IPS-18a (cell line): ENCODE measurements around the gene SLC7A8.

ENCODE experiments used
- H3K27ac ChIP-seq: one replicate; pipeline ENCODE4 v1.5.1; 2013; ENCODE audit warnings: low read length
- H3K27me3 ChIP-seq: one replicate; pipeline ENCODE4 v1.6.1; 2013; ENCODE audit warnings: mild to moderate bottlenecking, low read length; ENCODE audit not compliant: control insufficient read depth, insufficient read depth
- H3K36me3 ChIP-seq: one replicate; pipeline ENCODE4 v1.6.1; 2013; ENCODE audit warnings: low read depth, low read length; ENCODE audit not compliant: control insufficient read depth
- H3K4me1 ChIP-seq: one replicate; pipeline ENCODE4 v1.6.1; 2013; ENCODE audit warnings: low read depth, low read length; ENCODE audit not compliant: control insufficient read depth
- H3K4me3 ChIP-seq: one replicate; pipeline ENCODE4 v1.5.1; 2013; ENCODE audit warnings: low read length
- H3K9ac ChIP-seq: one replicate; pipeline ENCODE4 v1.6.1; 2013; ENCODE audit warnings: mild to moderate bottlenecking, low read length, moderate library complexity
- H3K9me3 ChIP-seq: one replicate; pipeline ENCODE4 v1.6.1; 2013; ENCODE audit warnings: low read depth, low read length; ENCODE audit not compliant: control insufficient read depth

The SLC7A8 gene

DNA sequence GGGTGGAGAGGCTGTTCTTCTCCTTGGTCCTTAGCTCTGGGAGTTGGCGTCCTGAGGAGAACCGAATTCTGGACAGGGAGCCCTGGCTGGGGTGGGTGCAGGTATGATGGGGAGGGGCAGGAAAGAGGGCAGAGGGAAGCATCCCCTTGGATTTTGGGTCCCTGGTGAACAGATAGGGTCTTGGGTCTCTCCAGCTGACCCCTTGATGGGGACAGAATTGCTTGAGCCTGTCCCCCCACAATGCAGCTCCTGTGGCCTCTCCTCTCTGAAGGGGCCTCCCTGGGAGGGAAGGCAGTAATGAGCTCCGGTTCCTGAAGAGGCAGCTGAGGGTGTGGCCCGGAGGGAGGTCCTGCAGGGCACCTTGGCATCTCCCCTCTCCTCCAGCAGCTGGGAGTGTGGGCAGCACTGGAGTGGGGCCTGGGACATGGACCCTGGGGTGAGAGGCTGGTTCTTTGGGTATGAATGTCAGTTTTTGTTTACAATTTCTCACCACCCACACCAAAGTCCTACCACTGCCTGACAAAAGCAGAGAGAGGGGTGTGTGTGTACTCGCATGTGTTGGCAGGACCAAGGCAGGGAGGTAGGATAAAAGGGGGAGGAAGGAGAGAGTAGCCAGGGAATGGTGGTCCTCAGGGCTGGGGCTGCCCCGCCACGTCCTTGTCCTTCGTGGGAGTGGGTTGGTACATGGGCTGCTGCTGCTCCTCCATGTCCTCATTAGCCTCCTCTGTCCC, 56.7 kb downstream of the SLC7A8 start:
- H3K27ac ChIP-seq: no peak overlapping the region
- H3K4me3 ChIP-seq: no peak overlapping the region
- no peak overlapping the region for H3K9ac ChIP-seq
- H3K36me3 ChIP-seq: peaks cover 44% of the 10 kb centered on the region
- H3K4me1 ChIP-seq: peaks cover 7% of the 10 kb centered on the region
- no peaks in the 10 kb centered on the region for H3K27me3 ChIP-seq
- H3K9me3 ChIP-seq: no peaks in the 10 kb centered on the region

DNA sequence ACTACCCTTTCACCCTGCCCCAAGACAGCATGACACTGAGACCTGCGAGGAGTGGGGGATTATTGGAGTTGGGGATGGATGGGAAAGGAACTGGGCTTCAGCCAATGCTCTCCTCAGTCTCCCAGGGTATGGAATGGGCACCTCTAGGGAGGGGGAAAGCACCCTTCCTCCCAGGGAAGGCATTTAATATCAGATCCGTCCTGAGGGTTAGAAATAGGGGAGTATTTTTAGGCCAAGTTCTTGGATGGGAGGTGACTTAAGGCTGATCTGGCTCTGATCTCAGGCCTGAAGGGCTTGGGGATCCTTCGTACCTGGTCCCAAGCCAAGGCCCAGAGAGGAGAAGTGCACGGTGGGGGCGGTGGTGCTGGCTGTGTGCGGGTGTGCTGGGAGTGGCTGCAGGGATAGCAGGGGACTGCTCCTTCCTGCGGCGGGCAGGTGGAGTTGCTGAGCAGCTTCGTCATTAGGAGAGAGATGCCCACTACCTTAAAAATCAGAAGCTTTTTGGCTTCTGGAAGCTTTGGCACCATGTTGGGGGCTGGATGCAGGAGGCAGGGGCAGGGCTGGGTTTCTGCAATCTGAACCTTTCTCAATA, 57.4 kb downstream of the SLC7A8 start:
- Histone ChIP-seq H3K27ac (no peak overlapping the region), H3K4me3 (no peak overlapping the region), H3K36me3 (peaks cover 37% of the 10 kb centered on the region), H3K9ac (no peak overlapping the region), H3K4me1 (peaks cover 11% of the 10 kb centered on the region), H3K27me3 (no peaks in the 10 kb centered on the region), H3K9me3 (no peaks in the 10 kb centered on the region)

- Histone ChIP-seq H3K36me3 (peaks cover 27% of the 10 kb centered on the region), H3K27me3 (no peaks in the 10 kb centered on the region), H3K4me1 (peaks cover 14% of the 10 kb centered on the region), H3K27ac (no peak overlapping the region), H3K4me3 (no peak overlapping the region), H3K9me3 (no peaks in the 10 kb centered on the region), H3K9ac (no peak overlapping the region)
These were observed 58.4 kb downstream of the SLC7A8 start for GRCh38 chr14:23125011-23125410.

GRCh38 chr14:23124337-23124954, 59.0 kb downstream of the SLC7A8 start:
- H3K9me3 ChIP-seq: no peaks in the 10 kb centered on the region
- no peaks in the 10 kb centered on the region for H3K27me3 ChIP-seq
- peaks cover 21% of the 10 kb centered on the region for H3K36me3 ChIP-seq
- H3K4me1 ChIP-seq: peaks cover 14% of the 10 kb centered on the region
- no peak overlapping the region for H3K9ac ChIP-seq
- no peak overlapping the region for H3K27ac ChIP-seq
- H3K4me3 ChIP-seq: no peak overlapping the region

- H3K4me3 ChIP-seq: no peak overlapping the region
- no peak overlapping the region for H3K27ac ChIP-seq
- peaks cover 12% of the 10 kb centered on the region for H3K36me3 ChIP-seq
- no peak overlapping the region for H3K9ac ChIP-seq
- no peaks in the 10 kb centered on the region for H3K27me3 ChIP-seq
- no peaks in the 10 kb centered on the region for H3K9me3 ChIP-seq
- H3K4me1 ChIP-seq: peaks cover 18% of the 10 kb centered on the region
These were observed 60.0 kb downstream of the SLC7A8 start for GRCh38 chr14:23123419-23123818.

- H3K9me3 ChIP-seq: no peaks in the 10 kb centered on the region
- H3K4me3 ChIP-seq: no peak overlapping the region
- no peak overlapping the region for H3K9ac ChIP-seq
- peaks cover 18% of the 10 kb centered on the region for H3K4me1 ChIP-seq
- H3K27me3 ChIP-seq: no peaks in the 10 kb centered on the region
- H3K36me3 ChIP-seq: peaks cover 4% of the 10 kb centered on the region
- no peak overlapping the region for H3K27ac ChIP-seq
These were observed 61.4 kb downstream of the SLC7A8 start for GRCh38 chr14:23122086-23122485.

DNA sequence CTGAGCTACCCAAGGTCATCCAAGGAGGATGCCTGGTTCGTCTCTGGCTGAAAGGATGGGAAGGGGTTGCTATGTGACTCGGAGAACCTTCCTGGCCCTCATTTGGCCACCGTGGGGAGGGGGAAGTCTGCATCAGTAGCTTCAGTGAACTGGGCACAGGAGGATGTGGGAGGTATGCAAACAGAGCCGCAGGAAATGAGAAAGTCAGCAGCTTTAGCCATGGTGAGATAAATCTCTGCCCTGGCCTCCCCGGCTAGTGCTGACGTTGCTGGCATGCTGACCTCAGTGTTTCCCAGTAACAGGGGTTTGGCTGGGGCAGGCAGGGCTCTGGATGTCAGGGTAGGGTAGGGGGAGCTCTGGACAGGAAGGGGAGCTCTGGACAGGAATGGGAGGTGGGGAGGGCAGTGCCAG, 62.1 kb downstream of the SLC7A8 start:
- Histone ChIP-seq H3K27me3 (no peaks in the 10 kb centered on the region), H3K4me1 (peaks cover 18% of the 10 kb centered on the region), H3K27ac (no peak overlapping the region), H3K9ac (no peak overlapping the region), H3K9me3 (no peaks in the 10 kb centered on the region), H3K36me3 (no peaks in the 10 kb centered on the region), H3K4me3 (no peak overlapping the region)

DNA sequence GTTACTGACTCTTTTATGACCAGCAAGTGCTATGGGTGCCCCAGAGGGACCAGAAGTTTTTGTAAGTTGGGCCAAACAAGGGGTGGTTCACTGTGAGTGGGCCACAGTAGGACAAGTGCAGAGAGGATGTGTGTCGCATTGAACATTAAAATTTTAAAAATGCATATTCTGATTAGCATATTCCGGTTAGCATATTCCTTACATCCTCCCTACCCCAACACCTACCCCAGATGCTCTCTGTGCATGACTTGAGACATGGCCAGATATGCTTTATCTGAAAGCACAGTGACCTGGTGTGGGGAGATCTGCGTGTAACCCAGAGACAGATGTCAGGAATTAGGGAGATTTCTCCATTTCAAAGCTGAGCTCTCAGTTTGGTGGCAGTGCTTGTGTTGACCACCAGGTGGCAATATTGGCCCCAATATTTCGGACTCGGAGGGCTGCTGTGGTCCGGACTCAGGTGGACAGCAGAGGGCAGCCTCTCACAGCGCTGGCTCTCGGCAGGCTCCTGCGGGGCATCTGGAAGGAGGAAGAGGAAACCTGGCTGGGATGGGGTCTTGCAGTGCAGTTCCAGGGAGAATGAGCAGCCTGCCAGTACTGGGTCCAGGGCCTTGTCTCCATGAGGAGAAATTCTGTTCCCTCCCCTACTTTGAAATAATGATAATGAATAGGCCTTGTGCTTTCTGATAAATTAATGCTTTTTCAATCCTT, 62.8 kb downstream of the SLC7A8 start:
- no peaks in the 10 kb centered on the region for H3K9me3 ChIP-seq
- no peaks in the 10 kb centered on the region for H3K27me3 ChIP-seq
- peaks cover 14% of the 10 kb centered on the region for H3K4me1 ChIP-seq
- no peaks in the 10 kb centered on the region for H3K36me3 ChIP-seq
- H3K4me3 ChIP-seq: no peak overlapping the region
- H3K27ac ChIP-seq: no peak overlapping the region
- no peak overlapping the region for H3K9ac ChIP-seq

- H3K27ac ChIP-seq: no peak overlapping the region
- no peak overlapping the region for H3K9ac ChIP-seq
These were observed 63.8 kb downstream of the SLC7A8 start for GRCh38 chr14:23119363-23120327.

GRCh38 chr14:23118506-23119362, 64.7 kb downstream of the SLC7A8 start, which contains the start of gene CEBPE:
Gene CEBPE, minus strand, starts transcription at chr14:23119255. Its CDS starts 164 bp downstream, at chr14:23119091.
- no peak within 1 kb of the TSS for H3K27ac ChIP-seq
- H3K9me3 ChIP-seq: no peaks in the 10 kb centered on the region
- H3K9ac ChIP-seq: no peak within 1 kb of the TSS
- H3K4me1 ChIP-seq: peaks cover 11% of the 10 kb centered on the region
- no peak within 1 kb of the TSS for H3K4me3 ChIP-seq
- H3K36me3 ChIP-seq: no peaks in the 10 kb centered on the region
- H3K27me3 ChIP-seq: no peaks in the 10 kb centered on the region

More at GRCh38 chr14:23119363-23120327, 63.8 kb downstream of the SLC7A8 start:
- peaks cover 14% of the 10 kb centered on the region for H3K4me1 ChIP-seq
- no peaks in the 10 kb centered on the region for H3K9me3 ChIP-seq
- H3K4me3 ChIP-seq: no peak overlapping the region
- no peaks in the 10 kb centered on the region for H3K36me3 ChIP-seq
- no peaks in the 10 kb centered on the region for H3K27me3 ChIP-seq
